HG02943 (cell line): ENCODE results near the gene TRIM33.
"Not testable (repeated sequence)": the region's sequence is repeated elsewhere in the genome, so short reads cannot be mapped to it uniquely, and the experiment has no call there.

ENCODE experiments used
- ATAC-seq: cut with Tn5 transposase; IDR thresholded peaks from one replicate; pipeline ENCODE4 v1.9.1; 2021; ENCODE audit warnings: mild to moderate bottlenecking, low read depth, moderate library complexity; ENCODE audit not compliant: unreplicated experiment

TRIM33 gene

GRCh38 chr1:114468710-114469468 lies 42.1 kb downstream of the TRIM33 start:
- ATAC-seq, result no peak

- ATAC-seq, result peak; percentile 60
Observed at GRCh38 chr1:114468047-114468446, 43.0 kb downstream of the TRIM33 start.

GRCh38 chr1:114467491-114467890 lies 43.5 kb downstream of the TRIM33 start:
- ATAC-seq, result no peak

- ATAC-seq, result no peak
Observed at GRCh38 chr1:114466334-114467014, 44.5 kb downstream of the TRIM33 start.

- no peak for ATAC-seq
Observed at GRCh38 chr1:114462963-114463362, 48.0 kb downstream of the TRIM33 start.

- ATAC-seq, result no peak
Observed at GRCh38 chr1:114462341-114462740, 48.7 kb downstream of the TRIM33 start.

DNA sequence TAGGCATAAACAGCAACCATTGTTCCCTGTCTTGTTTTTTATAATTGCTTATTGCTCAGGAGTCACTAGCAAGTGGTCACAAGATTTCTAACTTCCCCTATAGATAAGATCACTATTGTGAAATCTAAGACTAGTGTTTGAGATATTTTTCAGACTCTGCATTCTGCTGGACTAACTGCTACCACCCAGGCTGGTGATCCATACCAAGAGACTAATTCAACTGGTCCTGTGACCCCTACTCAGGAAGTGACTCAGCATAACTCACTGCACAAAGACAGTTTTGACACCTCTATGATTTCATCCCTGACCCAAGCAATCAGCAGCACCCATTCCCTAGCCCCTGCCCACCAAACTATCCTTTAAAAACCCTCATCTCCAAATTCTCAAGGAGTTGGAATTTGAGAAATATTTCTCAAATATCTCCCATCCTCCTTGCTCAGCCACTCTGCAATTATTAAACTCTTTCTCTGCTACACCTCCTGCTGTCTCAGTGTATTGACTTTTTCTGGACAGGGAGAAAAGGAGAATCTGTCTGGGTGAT lies 52.7 kb downstream of the TRIM33 start:
- ATAC-seq, result no peak

DNA sequence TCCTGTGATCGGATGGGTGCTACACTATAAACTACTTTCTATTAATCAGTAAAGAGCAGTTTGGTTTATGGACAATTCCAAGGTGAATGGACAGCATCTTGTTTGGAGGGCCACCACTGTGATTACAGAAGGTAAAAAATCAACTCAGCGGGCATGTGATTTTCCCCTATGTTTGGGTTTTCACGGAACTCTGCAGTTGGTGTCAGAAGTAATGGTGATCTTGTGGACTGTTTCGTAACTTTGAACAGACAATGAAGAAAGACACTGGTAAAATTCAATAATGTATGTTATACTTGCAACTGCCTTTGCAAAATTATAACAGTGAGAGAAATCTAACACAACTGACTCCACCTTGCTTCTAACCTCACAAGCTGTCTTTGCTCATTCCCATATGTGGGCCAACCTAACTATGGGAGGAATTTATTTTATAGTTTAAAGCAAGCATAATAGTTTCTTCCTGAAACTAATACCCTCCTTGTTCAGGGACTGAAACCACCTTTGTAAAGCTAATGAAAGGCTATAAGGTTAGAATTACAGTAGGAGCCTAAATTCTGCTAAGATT lies 53.2 kb downstream of the TRIM33 start:
- no peak for ATAC-seq

GRCh38 chr1:114456586-114456985 lies 54.4 kb downstream of the TRIM33 start:
- ATAC-seq, result no peak

GRCh38 chr1:114455102-114455785 lies 55.8 kb downstream of the TRIM33 start:
- ATAC-seq, result no peak

DNA sequence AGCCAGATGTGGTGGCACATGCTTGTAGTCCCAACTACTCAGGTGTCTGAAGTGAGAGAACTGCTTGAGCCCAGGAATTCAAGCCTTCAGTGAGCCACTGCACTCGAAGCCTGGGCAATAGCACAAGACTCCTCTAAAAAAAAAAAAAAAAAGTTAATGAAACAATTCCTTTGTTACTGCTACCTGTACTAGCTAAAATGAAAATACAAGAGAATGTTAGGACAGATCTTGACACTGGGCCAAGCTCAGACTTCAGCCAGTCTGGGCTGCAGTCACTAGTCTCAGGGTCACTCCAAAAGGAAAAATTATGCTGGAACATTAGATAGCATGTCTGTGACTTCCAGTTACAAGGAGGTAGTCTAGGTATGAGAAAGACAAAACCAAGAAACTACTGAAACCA lies 56.5 kb downstream of the TRIM33 start:
- no peak for ATAC-seq

- no peak for ATAC-seq
Observed at GRCh38 chr1:114453361-114453784, 57.6 kb downstream of the TRIM33 start.

DNA sequence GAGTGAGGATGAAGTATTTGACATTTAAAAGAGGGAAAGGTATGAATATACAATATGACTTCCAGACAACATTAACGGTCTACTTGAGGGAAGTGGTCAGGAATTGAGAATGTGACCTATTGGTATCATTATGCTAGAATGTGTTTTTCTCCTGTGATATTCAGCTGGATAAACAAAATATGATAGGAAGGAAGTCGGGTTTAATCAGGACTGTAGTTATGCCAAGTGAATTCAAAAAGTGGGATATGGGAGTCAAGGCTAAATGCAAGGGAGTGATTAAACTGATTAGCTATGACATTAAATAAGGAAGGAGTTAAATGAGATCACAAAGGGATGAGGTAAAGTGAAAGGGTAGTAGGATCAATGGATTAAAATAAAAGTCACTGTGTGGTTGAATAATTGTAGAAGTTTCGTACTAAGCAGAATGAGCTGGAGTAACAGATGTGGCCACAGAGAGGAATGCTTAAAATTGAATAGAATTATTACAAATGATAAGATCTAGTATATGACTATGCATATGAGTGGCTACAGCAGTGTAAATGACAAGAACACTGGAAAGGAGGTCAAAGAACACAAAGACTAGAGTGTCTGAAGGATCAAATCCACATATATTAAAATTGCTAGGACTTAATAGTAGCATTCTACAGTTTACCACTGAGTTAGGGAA lies 62.5 kb downstream of the TRIM33 start:
- ATAC-seq, result no peak

- no peak for ATAC-seq
Observed at GRCh38 chr1:114446198-114446597, 64.8 kb downstream of the TRIM33 start.

DNA sequence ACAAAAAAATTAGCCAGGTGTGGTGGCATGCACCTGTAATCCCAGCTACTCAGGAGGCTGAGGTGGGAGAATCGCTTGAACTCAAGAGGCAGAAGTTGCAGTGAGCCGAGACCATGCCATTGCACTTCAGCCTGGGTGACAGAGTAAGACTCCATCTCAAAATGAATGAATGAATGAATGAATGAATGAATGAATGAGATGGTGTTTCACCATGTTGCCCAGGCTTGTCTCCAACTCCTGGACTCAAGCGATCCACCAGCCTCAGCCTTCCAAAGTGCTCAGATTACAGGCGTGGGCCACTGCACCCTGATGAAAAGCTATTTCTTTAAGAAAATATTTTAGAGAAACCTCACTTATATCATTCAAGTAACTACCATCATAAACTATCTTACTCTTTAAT lies 67.8 kb downstream of the TRIM33 start:
- ATAC-seq, result not testable (repeated sequence)

GRCh38 chr1:114441332-114441731 lies 69.7 kb downstream of the TRIM33 start:
- ATAC-seq, result no peak

DNA sequence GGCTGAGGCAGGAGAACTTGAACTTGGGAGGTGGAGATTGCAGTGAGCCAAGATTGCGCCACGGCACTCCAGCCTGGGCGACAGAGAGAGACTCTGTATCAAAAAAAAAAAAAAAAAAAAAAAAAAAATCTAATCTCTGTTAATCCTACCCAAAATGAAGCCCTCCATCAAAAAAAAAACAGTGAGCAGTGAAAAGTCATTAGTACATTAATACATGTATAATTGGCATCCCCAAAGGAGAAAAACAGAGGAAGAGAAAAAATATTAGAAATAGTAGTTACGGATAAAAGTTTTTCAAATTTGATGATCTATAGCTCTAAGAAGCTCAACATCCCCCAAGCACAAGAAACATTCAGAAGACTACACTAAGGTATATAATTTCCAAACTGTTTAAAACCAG lies 71.6 kb downstream of the TRIM33 start:
- ATAC-seq, result no peak

DNA sequence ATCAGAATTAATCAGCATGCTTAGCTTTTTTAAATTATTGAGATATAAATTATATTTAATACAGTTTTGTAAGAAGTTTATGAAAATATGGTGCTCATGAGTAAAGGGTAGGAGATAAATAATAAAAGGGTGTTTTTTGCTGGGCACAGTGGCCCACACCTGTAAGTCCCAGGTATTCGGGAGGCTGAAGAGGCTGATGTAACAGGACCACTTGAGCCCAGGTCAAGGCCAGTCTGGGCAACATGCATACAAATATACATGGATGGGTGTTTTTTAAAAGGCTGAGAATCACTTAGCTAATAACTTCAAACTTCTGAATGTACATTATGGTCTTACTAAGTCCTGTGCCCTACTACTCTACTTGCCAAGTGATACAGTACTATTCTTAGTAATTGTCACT lies 73.2 kb downstream of the TRIM33 start:
- no peak for ATAC-seq

GRCh38 chr1:114436799-114437198 lies 74.2 kb downstream of the TRIM33 start:
- no peak for ATAC-seq

DNA sequence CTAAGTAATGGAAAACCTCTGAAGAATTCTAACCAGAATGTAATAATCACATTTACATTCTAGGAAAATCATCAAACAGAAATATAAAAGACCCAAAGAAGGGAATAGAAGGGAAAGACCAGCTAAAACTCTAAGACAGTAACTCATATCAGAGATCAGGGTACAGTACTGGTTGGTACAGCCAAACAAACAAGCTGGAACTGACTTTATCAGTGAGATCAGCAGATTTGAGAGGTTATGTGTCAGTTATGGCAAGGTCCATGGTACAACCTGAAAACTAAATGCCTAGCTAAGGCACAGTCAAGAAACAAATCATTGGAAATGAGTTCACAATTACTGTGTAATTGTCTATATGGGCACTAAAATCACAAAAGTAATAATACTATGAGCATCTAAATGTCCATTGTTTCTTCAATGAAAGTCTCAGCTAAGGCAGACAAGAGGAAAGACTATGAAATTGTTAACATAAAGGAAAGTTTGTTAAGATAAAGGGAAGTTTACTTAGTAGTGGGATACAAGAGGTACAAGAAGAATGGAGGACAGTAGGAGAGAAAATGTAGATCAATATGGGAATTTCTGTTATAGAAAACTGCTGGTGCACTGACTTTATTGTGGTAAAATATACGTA lies 75.8 kb downstream of the TRIM33 start:
- ATAC-seq, result no peak
